NCI-H128 (cell line): ENCODE measurements around the gene UGT3A1.
"Not testable (repeated sequence)": the region's sequence is repeated elsewhere in the genome, so short reads cannot be mapped to it uniquely, and the experiment has no call there.

Experiments used
- DNase-seq: peaks from one replicate; lab custom pipeline; 2025; ENCODE audit not compliant: unreplicated experiment; lab: John Stamatoyannopoulos, UW

The UGT3A1 gene, protein sequence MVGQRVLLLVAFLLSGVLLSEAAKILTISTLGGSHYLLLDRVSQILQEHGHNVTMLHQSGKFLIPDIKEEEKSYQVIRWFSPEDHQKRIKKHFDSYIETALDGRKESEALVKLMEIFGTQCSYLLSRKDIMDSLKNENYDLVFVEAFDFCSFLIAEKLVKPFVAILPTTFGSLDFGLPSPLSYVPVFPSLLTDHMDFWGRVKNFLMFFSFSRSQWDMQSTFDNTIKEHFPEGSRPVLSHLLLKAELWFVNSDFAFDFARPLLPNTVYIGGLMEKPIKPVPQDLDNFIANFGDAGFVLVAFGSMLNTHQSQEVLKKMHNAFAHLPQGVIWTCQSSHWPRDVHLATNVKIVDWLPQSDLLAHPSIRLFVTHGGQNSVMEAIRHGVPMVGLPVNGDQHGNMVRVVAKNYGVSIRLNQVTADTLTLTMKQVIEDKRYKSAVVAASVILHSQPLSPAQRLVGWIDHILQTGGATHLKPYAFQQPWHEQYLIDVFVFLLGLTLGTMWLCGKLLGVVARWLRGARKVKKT

DNA sequence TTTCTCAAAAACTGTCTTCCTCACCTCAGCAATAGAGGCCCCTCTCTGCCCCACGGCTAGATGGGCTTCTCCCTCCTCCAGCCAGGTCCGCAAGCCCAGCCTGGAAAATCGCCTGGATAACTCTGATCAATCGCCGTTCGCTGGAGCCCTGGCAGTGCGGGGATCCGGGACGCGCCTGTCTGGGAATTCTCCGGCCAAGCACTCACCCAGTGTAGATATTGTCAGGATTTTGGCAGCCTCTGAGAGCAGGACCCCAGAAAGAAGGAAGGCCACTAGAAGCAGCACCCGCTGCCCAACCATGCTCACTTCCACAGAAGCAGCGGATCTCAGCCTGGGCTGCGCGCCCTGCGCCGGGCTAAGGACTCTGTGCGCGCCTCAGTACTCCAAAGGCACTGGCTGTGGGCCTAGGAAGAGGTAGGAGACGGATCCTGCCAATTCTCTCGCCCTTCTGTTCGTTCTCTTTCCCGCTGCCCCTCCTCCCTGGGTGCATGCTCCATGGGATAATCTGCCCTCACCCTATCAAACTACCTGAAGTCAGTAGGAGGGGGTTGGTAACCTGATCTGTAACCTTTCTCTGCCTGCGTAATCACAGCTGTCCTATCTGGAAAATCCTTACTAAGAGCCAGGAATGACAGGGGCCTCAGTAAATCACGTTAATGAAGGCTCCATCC, at the start of gene UGT3A1:
UGT3A1 (minus strand) TSS at position 450 of the 671 bp plus-strand sequence; CDS start at position 300, 150 bp downstream.
- DNase-seq = no peak

DNA sequence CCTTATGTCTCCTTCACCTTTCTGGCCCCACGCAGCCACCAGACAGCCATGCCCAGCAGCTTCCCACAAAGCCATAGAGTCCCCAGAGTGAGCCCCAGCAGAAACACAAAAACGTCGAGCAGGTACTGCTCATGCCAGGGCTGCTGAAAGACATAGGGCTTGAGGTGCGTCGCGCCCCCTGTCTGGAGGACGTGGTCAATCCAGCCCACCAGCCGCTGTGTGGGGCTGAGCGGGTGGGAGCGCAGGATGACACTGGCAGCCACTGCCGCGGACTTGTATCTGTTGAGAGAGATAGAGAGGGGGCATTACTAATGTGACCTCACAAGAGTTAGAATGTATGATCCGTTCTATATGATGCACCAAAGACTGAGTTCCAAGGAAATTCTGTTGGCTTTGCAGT, 44.5 kb upstream of the UGT3A1 start:
- DNase-seq = no peak

DNA sequence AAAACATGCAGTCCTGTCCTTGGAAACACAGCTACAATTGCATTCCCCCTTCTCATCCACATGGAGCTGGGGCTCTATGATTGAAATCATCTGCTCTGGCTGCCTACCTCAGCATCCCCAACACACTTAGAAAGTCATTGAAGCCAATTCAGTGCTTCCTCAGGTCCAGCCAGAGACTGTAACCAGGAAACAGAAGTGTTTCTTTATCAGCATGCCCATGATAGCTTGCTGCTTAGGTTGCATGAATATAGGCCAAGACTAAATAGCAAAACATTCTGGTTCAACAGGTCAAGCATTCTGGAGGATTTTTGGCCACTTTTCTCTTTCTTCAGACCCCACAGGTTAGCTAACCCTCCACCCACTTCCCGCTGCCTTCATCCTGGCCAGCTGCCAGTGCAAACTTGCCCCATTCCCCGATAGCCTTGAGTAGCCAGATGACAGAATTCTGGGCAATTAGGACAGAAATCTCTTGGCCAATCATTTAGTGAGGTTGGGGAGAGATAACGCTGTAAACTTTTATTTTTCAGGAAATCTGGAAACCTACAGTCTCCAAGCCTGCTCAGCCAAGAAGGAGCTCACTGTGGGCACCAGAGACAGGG, 43.4 kb upstream of the UGT3A1 start:
- DNase-seq = not testable (repeated sequence)

DNA sequence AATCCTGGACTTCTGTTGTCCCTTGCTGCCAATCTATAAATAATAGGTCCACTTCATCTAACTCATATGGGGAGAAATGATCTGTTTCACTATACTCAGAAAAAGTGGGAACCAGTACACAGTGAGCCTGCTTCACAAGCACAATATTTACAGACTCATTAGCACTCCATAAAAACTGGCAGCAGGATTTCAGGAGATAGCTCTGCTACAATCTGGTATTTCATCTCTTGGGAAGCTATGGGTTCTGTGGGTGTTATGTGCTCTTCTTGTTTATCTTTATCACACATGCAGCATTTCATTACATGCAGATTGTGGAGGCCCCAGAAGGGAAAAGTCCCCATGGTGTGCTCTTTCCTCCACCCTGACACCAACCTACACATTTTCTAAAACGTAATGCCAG, 42.3 kb upstream of the UGT3A1 start:
- DNase-seq = no peak

DNA sequence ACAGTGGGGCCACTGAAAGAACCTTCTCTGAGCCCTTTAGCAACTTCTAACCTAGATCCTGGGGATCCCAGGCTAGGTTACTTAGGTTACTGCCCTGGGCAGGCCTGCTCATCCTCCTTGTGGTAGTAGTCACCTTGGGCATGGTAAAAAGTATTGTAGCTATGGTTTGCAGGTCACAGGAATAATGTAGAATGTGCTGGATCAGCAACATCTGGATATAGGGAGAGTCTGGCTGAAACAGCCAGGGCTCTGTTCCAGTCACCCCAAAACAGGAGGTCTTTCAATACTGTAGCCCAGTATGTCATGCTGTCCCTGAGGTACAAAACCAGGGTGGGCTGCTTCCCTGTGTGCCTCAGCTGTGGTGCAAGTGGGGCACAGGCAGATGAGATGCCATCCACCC, 41.9 kb upstream of the UGT3A1 start:
- no peak for DNase-seq

DNA sequence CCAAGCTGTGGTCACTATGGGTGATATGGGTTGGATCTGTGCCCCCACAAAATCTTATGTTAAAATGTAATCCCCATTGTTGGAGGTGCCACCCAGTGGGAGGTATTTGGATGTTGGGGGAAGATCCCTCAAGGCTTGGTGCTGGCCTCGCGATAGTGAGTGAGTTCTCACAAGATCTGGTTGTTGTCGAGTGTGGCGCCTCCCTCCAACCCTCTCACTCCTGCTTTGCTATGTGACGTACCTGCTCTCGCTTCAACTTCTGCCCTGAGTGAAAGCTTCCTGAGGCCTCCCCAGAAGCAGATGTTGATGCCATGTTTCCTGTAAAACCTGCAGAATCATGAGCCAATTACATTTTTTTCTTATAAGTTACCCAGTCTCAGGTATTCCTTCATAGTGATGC, 40.0 kb upstream of the UGT3A1 start:
- no peak for DNase-seq

DNA sequence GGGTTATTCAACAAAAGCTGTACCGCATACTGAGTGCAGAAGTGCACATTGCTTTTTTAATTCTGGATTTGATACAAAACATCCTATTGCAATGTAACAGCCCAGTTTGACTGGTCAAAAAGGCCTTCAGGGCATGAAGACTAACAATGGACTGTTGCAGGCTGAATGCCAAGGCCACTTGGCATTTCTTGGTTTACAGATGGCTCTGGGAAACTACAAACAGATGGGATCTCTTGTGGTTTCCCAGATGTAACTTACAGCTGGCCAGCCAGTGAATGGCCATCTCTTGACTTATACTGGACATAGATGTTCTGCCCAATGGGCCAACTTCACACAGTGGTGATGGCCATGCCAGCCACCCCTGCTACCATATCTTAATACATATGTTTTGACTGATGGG, 38.7 kb upstream of the UGT3A1 start:
- no peak for DNase-seq

DNA sequence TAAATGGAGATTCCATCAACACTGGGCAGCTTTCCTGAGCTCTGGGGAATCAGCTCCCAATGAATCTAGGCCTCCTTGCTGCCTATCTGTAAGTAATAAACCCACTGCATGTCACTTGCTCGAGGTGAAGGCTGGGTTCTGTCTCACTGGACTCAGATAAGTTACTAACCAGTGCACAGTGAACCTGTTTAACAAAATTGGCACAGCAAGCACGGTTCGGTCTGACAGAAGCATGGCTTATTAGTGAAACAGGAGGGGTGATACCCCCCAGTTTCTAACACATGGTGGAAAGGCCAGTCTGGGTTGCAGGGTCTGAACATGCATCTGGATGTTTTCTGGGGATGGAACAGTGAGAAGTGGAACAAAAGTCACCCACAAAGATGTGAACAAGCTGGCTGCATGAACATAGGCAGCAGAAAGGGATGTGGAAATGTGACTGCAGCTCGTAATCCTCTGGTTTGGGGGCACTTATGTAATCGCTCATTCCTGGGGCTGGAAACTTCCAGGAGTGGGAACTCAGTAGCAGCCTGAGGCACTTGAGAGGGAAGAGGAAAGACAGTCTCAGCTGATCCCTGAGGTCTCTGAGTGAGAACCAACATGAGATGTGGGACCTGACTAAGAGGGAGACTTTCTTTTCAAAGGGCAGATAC, 37.8 kb upstream of the UGT3A1 start:
- DNase-seq = no peak

DNA sequence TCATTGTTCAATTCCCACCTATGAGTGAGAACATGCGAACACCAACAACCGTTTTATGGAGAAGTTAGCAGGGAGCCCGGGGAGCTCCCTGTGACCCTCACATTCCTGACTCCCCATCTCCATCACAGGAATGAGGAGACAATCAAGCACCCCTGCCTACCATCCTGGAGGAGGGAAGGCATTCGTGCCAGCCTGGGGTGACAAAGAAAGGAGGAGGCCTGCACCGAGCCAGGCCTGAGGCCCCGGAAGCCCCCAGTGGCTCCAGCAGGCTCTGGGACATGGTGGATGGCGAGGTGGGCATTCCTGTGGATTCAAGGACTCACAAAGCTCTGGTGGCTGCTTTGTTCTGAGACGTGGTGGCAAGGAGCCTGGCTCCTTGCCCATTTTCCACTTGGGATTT, 36.5 kb upstream of the UGT3A1 start:
- no peak for DNase-seq

DNA sequence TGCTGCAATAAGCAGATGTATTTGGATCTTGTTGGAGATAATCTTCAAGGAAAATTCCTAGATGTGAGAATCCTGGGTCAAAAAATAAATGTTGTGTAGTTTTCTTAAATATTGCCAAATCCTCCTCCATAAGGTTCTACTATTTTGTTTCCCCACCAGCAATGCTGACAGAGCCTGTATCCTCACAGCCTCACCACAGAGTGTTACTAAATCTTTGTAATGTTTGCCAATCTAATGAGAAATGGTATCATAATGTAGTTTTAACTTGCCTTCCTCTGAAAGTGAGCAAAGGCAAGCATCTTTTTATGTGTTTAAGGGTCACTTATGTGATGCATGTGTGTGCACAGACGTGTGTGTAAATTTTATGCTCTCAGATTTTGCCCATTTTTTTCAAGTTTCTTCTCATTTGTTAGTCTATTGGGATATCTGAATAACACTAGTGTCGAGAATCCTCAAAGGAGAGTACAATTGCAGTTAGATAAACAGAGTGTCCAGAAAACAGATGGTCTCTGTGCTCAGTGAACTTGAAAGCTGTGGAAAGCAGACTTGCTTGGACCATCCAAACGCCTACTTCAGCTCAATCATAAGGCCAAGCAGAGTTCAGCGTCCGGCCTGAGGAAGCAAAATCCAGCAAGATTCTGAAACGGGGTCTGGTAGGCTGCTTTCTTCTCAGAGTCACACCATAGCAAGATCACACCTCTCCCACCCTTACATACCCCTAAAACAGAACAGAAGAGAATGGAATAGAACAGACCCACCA, 35.7 kb upstream of the UGT3A1 start:
- DNase-seq = no peak

DNA sequence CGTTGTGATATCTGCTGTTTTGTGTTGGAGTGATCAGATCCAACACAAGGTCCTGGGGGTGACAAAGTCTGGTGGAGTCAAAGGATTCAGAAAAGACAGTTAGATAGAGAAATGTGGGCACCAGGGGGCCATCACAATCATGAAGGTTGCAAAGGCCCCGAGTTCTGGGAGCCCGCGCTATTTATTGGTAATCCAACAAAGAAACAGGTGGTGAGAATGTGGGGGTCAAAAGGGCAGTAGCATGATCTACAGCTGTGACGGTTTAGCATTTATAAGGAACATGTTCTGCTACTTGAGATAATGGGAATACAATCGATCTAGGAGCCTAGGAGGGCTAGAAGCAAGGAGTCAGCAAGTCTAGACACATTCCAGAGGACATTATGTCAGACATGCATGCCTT, 31.1 kb upstream of the UGT3A1 start:
- DNase-seq = not testable (repeated sequence)

DNA sequence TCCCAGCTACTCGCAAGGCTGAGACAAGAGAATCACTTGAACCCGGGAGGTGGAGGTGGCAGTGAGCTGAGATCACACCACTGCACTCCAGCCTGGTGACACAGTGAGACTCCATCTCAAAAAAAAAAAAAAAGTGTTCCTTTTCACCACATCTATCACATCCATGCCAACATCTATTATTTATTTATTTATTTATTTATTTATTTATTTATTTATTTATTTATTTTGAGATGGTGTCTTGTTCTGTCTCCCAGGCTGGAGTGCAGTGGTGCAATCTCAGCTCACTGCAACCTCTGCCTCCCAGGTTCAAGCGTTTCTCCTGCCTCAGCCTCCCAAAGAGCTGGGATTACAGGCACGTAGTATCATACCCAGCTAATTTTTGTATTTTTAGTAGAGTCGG, 28.4 kb upstream of the UGT3A1 start:
- DNase-seq = not testable (repeated sequence)

DNA sequence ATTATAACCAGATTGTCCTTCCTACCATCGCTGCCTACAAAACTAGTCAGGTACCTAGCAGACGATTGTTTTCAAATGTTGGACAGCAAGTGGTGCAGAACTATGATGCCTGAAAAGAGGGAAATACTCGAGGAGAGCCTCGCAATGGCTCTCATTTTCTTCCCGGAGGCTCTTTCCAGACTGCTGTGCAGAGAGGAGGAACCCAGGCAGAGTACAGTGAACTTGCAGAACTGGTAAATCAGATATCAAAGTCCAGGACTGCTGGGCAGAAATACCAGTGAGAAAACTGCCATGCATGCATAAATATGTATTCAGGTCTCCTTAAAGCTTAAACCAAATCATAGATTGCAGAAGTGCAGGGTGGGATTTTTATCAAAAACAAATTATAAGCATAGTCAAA, 26.4 kb upstream of the UGT3A1 start:
- DNase-seq = no peak

DNA sequence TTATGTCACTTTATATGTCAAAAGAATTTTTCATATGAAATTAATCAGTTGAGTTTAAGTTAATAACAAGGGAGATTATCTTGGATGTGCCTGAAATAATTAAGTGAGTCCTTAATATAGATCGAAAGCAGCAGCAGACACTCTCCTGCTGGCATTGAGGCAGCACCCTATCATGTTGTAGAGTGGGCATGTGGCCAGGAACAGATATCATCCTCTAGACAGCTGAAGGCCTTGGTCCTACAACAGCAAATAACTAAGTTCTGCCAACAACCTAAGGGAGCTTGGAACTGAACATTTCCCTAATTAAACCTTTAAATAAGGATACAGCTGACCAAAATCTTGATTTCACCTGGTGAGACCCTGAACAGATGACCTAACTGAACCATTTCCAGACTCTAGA, 25.8 kb upstream of the UGT3A1 start:
- no peak for DNase-seq

DNA sequence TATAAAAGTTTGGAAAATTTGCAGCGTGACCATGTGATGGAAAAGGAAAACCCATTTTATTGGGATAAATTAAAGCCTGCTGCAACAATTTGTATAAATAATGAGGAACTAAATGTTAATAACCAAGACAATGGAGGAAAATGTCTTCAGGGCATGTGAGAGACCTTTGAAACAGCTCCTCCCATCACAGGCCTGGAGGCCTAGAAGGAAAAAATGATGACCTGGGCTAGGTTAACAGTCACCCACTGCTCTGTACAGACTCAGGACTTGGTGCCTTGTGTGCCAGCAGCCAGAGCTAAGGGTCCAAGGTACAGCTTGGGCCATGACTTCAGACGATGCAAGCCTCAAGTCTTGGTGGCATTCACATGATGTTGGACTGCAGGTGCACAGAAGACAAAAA, 22.0 kb upstream of the UGT3A1 start:
- DNase-seq = no peak

DNA sequence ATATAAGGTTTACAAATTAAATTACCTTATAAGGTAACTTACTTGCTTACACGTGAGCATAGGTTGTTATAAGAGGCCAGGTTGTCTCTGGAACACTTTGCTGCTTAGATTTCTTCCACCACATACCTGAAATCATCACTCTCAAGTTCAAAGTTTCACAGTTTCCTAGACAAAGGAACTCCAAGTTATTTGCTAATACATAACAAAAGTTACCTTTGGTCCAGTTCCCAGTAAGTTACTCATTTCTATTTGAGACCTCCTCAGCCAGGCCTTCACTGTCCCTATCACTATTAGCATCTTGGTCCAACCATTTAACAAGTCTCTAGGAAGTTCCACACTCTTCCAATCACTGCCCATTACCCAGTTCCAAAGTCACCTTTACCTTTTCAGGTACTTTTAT, 18.5 kb upstream of the UGT3A1 start:
- DNase-seq = no peak

DNA sequence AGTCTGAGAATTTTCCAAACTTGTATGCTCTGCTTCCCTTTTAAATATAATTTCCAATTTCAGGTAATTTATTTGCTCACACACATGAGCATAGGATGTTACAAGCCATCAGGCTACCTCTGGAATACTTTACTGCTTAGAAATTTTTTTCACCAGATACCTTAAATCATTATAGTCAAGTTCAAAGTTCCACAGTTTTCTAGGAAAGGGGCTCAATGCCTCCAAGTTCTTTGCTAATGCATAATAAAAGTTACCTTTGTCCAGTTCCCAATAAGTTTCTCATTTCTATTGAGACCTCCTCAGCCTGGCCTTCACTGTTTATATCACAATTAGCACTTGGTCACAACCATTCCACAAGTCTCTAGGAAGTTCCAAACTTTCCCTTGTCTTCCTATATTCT, 16.2 kb upstream of the UGT3A1 start:
- no peak for DNase-seq

DNA sequence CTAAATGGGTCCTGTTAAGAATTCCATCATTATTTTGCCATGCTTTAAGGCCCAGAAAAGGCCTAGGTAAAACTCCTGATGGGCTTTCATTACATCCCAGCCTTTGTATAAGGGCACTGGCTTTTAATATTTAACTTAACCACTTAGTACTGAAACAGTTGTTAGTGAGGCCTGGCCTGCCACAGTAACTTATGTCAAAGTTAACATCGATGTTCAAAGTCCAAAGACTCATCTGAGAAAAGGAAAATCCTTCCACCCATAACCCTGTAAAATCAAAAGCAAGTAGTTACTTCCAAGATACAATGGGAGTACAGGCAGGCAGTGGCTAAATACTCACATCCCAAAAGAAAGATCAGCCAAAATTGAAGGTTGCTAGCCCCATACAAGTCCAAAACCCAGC, 15.0 kb upstream of the UGT3A1 start:
- no peak for DNase-seq

DNA sequence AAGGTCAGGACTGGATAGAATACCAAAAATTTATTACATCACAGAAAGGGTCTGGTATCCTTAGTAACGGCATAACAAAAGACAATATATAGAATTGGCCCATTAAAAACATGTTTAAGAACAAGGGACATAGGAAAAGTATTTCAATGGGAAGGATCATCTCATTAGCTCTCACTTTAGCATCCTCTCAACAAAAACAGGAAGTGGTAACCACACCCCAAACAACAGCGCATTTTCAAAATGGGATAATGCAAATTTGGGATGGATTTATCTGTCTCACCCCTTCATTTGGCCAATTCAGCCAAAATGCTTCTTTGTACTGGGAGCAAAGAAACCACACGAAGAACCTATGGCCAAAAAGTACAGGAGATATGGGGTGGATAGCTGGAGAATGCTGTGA, 9.8 kb upstream of the UGT3A1 start:
- DNase-seq = no peak

DNA sequence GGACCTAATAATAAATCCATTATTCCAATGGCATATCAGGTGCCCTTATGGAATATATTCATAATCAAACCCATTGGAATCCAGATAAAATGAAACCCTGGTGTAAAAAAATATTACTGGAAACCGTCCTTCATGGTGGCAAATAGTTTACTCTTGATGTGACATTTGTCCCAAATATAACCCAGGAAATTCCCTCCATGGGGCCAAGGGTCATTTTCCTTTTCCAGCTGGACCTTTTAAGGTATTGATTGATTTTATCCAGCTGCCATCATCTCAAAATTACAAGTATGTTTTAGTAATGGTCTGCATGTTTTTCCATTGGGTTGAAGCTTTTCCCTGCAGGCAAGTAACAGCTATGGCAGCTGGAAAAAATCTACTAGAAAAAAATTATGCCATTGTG, 8.4 kb upstream of the UGT3A1 start:
- DNase-seq = no peak

DNA sequence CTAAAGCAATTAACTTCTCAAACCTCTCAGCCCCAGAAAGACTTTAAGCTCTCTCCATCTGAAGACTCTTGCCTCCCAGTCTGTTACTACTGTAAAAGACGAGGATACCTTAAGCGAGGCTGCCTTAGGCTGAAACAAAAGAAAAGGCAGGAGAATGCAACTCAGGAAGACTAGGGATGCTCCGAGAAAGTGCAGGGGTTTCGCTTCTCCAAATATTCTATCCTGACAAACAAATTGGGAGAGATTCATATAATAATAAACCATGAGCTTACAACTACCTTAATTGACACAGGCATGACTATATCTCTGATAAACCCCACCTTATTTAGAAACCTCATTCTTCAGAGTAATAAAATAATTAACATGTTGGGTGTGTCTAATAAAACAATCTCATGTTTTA, 4.9 kb upstream of the UGT3A1 start:
- DNase-seq = no peak
